Measurements from ENCODE around the gene PCDHA10. TPM values are rescaled to one million over a fixed set of nuclear protein-coding genes. Genes with fewer than 3 reads are reported as not detected.

PCDHA10 gene
- polyA plus RNA-seq, 4 donors: 0.13 to 1.1 (median 0.75) TPM

DNA sequence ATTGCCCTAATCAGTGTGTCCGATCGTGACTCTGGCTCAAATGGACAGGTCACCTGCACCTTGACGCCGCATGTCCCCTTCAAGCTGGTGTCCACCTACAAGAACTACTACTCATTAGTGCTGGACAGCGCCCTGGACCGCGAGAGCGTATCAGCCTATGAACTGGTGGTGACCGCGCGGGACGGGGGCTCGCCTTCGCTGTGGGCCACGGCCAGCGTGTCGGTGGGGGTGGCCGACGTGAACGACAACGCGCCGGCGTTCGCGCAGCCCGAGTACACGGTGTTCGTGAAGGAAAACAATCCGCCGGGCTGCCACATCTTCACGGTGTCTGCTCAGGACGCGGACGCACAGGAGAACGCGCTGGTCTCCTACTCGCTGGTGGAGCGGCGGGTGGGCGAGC is 27.7 kb downstream of the PCDHA10 start:
- DNase-seq (ENCODE audit: low read depth in 4 of 4, low spot score in 2 of 4): no peak

GRCh38 chr5:140883927-140884697 is 28.4 kb downstream of the PCDHA10 start:
- DNase-seq (ENCODE audit: low read depth in 4 of 4, low spot score in 2 of 4): no peak

DNA sequence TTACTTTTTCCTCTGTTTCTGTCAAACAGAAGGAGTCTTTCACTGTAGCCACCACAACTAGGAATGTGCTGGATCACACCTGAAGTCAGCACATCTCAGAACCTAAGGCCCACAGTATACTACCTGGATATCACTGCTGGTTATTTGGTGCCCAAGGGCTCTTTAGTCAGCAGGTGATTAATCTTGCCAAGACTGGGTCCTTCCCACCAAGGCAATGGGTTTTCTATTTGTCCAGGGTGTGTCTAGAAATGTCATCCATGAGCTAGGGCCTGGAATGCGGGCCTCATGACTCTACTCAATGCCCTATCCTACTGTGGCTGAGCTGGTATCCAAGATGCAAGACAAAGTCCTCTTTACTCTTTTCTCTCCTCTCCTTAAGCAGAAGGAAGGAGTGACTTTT is 60.6 kb downstream of the PCDHA10 start:
- no peak for DNase-seq (ENCODE audit: low read depth in 4 of 4, low spot score in 2 of 4)

Other genes starting within 250 kb of the PCDHA10 start
- 10 to 100 TPM in 2 of 4 donors, 1 to 10 TPM in 2; 6.0 to 11.7 (median 9.5) TPM for gene CD14, start 222.7 kb upstream of the PCDHA10 start, polyA plus RNA-seq (ENCODE audit: insufficient read length in 4 of 4)
- gene TMCO6, start 216.4 kb upstream of the PCDHA10 start, polyA plus RNA-seq (ENCODE audit: insufficient read length in 4 of 4): 10 to 100 TPM; 12.5 to 23.1 (median 18.2) TPM
- 100 to 1,000 TPM in 1 of 4 donors, 10 to 100 TPM in 3; 76.4 to 116 (median 84.2) TPM for gene NDUFA2, start 208.3 kb upstream of the PCDHA10 start, polyA plus RNA-seq (ENCODE audit: insufficient read length in 4 of 4)
- gene IK, start 208.1 kb upstream of the PCDHA10 start, polyA plus RNA-seq (ENCODE audit: insufficient read length in 4 of 4): 100 to 1,000 TPM; 149 to 185 (median 162) TPM
- 10 to 100 TPM; 12.5 to 21.3 (median 16.9) TPM for gene WDR55, start 191.0 kb upstream of the PCDHA10 start, polyA plus RNA-seq (ENCODE audit: insufficient read length in 4 of 4)
- under 1 TPM in 2 of 4 donors, not detected in 2; 0.21 to 0.77 TPM for gene DND1, start 182.3 kb upstream of the PCDHA10 start, polyA plus RNA-seq (ENCODE audit: insufficient read length in 4 of 4)
- gene HARS1, start 164.5 kb upstream of the PCDHA10 start, polyA plus RNA-seq (ENCODE audit: insufficient read length in 4 of 4): 10 to 100 TPM; 63.2 to 86.8 (median 73.3) TPM
- gene HARS2, start 164.4 kb upstream of the PCDHA10 start, polyA plus RNA-seq (ENCODE audit: insufficient read length in 4 of 4): 10 to 100 TPM; 37.4 to 60.3 (median 49.2) TPM
- 100 to 1,000 TPM in 3 of 4 donors, 10 to 100 TPM in 1; 99.1 to 164 (median 111) TPM for gene ZMAT2, start 155.4 kb upstream of the PCDHA10 start, polyA plus RNA-seq (ENCODE audit: insufficient read length in 4 of 4)
- under 1 TPM in 3 of 4 donors, not detected in 1; 0.05 to 0.12 (median 0.07) TPM for gene PCDHA1, start 69.8 kb upstream of the PCDHA10 start, polyA plus RNA-seq (ENCODE audit: insufficient read length in 4 of 4)
- under 1 TPM; 0.13 to 0.46 (median 0.19) TPM for gene PCDHA2, start 61.0 kb upstream of the PCDHA10 start, polyA plus RNA-seq (ENCODE audit: insufficient read length in 4 of 4)
- gene PCDHA3, start 54.8 kb upstream of the PCDHA10 start, polyA plus RNA-seq (ENCODE audit: insufficient read length in 4 of 4): under 1 TPM; 0.21 to 0.64 (median 0.38) TPM
- 1 to 10 TPM in 2 of 4 donors, under 1 TPM in 2; 0.49 to 1.7 (median 0.91) TPM for gene PCDHA4, start 48.8 kb upstream of the PCDHA10 start, polyA plus RNA-seq (ENCODE audit: insufficient read length in 4 of 4)
- under 1 TPM; 0.05 to 0.24 (median 0.14) TPM for gene PCDHA5, start 34.3 kb upstream of the PCDHA10 start, polyA plus RNA-seq (ENCODE audit: insufficient read length in 4 of 4)
- gene PCDHA6, start 27.9 kb upstream of the PCDHA10 start, polyA plus RNA-seq (ENCODE audit: insufficient read length in 4 of 4): under 1 TPM; 0.35 to 0.75 (median 0.49) TPM
- under 1 TPM; 0.22 to 0.44 (median 0.34) TPM for gene PCDHA7, start 21.6 kb upstream of the PCDHA10 start, polyA plus RNA-seq (ENCODE audit: insufficient read length in 4 of 4)
- gene PCDHA8, start 14.7 kb upstream of the PCDHA10 start, polyA plus RNA-seq (ENCODE audit: insufficient read length in 4 of 4): under 1 TPM in 3 of 4 donors, not detected in 1; 0.03 to 0.05 (median 0.05) TPM
- gene PCDHA9, start 7.5 kb upstream of the PCDHA10 start, polyA plus RNA-seq (ENCODE audit: insufficient read length in 4 of 4): under 1 TPM in 3 of 4 donors, not detected in 1; 0.03 to 0.12 (median 0.05) TPM
- gene PCDHA11, start 13.1 kb downstream of the PCDHA10 start, polyA plus RNA-seq (ENCODE audit: insufficient read length in 4 of 4): under 1 TPM; 0.21 to 0.54 (median 0.36) TPM
- under 1 TPM in 3 of 4 donors, not detected in 1; 0.07 to 0.14 (median 0.11) TPM for gene PCDHA12, start 19.4 kb downstream of the PCDHA10 start, polyA plus RNA-seq (ENCODE audit: insufficient read length in 4 of 4)
- gene PCDHA13, start 26.2 kb downstream of the PCDHA10 start, polyA plus RNA-seq (ENCODE audit: insufficient read length in 4 of 4): under 1 TPM in 3 of 4 donors, not detected in 1; 0.03 to 0.07 (median 0.05) TPM
- under 1 TPM; 0.03 to 0.17 (median 0.08) TPM for gene PCDHAC1, start 70.4 kb downstream of the PCDHA10 start, polyA plus RNA-seq (ENCODE audit: insufficient read length in 4 of 4)
- gene PCDHAC2, start 110.6 kb downstream of the PCDHA10 start, polyA plus RNA-seq (ENCODE audit: insufficient read length in 4 of 4): under 1 TPM; 0.49 to 0.69 (median 0.62) TPM
- under 1 TPM; 0.08 to 0.10 (median 0.09) TPM for gene PCDHB1, start 195.5 kb downstream of the PCDHA10 start, polyA plus RNA-seq (ENCODE audit: insufficient read length in 4 of 4)
- gene PCDHB2, start 238.7 kb downstream of the PCDHA10 start, polyA plus RNA-seq (ENCODE audit: insufficient read length in 4 of 4): 1 to 10 TPM; 3.9 to 8.5 (median 6.3) TPM
- 1 to 10 TPM; 3.0 to 4.7 (median 3.5) TPM for gene PCDHB3, start 244.6 kb downstream of the PCDHA10 start, polyA plus RNA-seq (ENCODE audit: insufficient read length in 4 of 4)